OCI-LY7 (cell line): Measurements from ENCODE around the gene TTC28.

ENCODE experiments used
- EZH2phosphoT487 ChIP-seq: fragments of 200-600 bp; sonication (generic); IDR thresholded peaks from 2 replicates; pipeline ENCODE4 v1.6.1; 2018; ENCODE audit warnings: low read depth, borderline replicate concordance, mild to moderate bottlenecking, mixed run types, antibody characterized with exemption, low read length, moderate library complexity, mixed read lengths
- TF ChIP-seq, protein P1 (sequence below): fragments of 200-600 bp; sonication (generic); conservative IDR thresholded peaks from 2 replicates; pipeline ENCODE4 v1.5.1; 2014; ENCODE audit warnings: mild to moderate bottlenecking, antibody characterized with exemption, low read length, moderate library complexity, mixed read lengths

DNA sequence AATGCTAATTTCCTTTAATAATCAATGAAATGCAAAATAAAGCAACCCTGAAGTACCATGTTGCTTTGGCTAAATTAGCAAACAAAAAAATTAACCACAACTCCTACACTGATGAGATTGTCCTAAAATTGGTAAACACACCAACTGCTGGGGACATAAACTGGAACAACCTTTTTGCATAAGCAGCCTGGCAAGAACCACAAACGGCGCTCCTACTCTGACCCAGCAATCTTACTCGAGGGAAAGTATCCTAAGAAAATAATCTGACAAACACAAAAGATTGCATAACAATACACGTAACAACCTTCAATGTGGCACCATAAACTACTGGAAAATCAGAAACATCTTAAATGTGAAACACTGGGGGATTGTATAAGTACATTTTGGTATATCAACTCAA is 570.8 kb downstream of the TTC28 start:
- TF ChIP-seq, protein P1, sequence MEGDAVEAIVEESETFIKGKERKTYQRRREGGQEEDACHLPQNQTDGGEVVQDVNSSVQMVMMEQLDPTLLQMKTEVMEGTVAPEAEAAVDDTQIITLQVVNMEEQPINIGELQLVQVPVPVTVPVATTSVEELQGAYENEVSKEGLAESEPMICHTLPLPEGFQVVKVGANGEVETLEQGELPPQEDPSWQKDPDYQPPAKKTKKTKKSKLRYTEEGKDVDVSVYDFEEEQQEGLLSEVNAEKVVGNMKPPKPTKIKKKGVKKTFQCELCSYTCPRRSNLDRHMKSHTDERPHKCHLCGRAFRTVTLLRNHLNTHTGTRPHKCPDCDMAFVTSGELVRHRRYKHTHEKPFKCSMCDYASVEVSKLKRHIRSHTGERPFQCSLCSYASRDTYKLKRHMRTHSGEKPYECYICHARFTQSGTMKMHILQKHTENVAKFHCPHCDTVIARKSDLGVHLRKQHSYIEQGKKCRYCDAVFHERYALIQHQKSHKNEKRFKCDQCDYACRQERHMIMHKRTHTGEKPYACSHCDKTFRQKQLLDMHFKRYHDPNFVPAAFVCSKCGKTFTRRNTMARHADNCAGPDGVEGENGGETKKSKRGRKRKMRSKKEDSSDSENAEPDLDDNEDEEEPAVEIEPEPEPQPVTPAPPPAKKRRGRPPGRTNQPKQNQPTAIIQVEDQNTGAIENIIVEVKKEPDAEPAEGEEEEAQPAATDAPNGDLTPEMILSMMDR, result no peak
- no peak for TF ChIP-seq EZH2phosphoT487
